SU-DHL-6 (cell line): Measurements from ENCODE around the gene MXI1.
"Not testable (repeated sequence)": the region's sequence is repeated elsewhere in the genome, so short reads cannot be mapped to it uniquely, and the experiment has no call there.

Source experiments
- H2AFZ ChIP-seq: fragments of 200-600 bp; sonication (generic); 2 replicates; pipeline ENCODE4 v1.6.1; 2014; ENCODE audit warnings: low read depth, mild to moderate bottlenecking, moderate library complexity, mixed read lengths, antibody characterized with exemption, low read length; ENCODE audit not compliant: severe bottlenecking
- H3F3A ChIP-seq: fragments of 200-600 bp; shearing (Covaris generic); 2 replicates; pipeline ENCODE4 v1.6.0; 2016; ENCODE audit warnings: antibody characterized with exemption, mild to moderate bottlenecking; ENCODE audit not compliant: insufficient read depth
- H3K27ac ChIP-seq: fragments of 200-600 bp; sonication (generic); 2 replicates; pipeline ENCODE4 v1.5.1; 2016; ENCODE audit warnings: low read depth, mild to moderate bottlenecking, low read length, moderate library complexity, mixed read lengths
- H3K27me3 ChIP-seq: fragments of 200-600 bp; sonication (generic), shearing (Covaris generic); 2 replicates; pipeline ENCODE4 v1.6.0; 2014; ENCODE audit warnings: mild to moderate bottlenecking, low read length
- H3K36me3 ChIP-seq: fragments of 200-600 bp; sonication (generic); 2 replicates; pipeline ENCODE4 v1.6.1; 2014; ENCODE audit warnings: mild to moderate bottlenecking, low read length, mixed read lengths
- H3K4me2 ChIP-seq: fragments of 300-600, 200-600 bp; shearing (Covaris generic), sonication (generic); 2 replicates; pipeline ENCODE4 v1.6.0; 2014; ENCODE audit warnings: low read length, low read depth, mild to moderate bottlenecking; ENCODE audit not compliant: poor library complexity, severe bottlenecking
- H3K4me3 ChIP-seq: fragments of 200-600 bp; sonication (generic); 2 replicates; pipeline ENCODE4 v1.5.1; 2014; ENCODE audit warnings: antibody characterized with exemption, low read length, mild to moderate bottlenecking, mixed read lengths; ENCODE audit not compliant: insufficient read depth, poor library complexity, severe bottlenecking
- H3K79me2 ChIP-seq: fragments of 200-600 bp; sonication (generic); 2 replicates; pipeline ENCODE4 v1.6.1; 2014; ENCODE audit warnings: mild to moderate bottlenecking, low read length, moderate library complexity; ENCODE audit not compliant: insufficient read depth
- H3K9ac ChIP-seq: fragments of 200-600 bp; sonication (generic); 2 replicates; pipeline ENCODE4 v1.7.0; 2014; ENCODE audit warnings: mild to moderate bottlenecking, low read length
- H3K9me2 ChIP-seq: fragments of 200-600 bp; sonication (generic); replicated peaks from 2 replicates; pipeline ENCODE4 v1.6.1; 2014; ENCODE audit warnings: low read length; ENCODE audit not compliant: insufficient read depth
- H3K9me3 ChIP-seq: fragments of 200-600 bp; sonication (generic); 2 replicates; pipeline ENCODE4 v1.6.1; 2014; ENCODE audit warnings: low read length, mixed read lengths; ENCODE audit not compliant: insufficient read depth
- H4K20me1 ChIP-seq: fragments of 200-600 bp; sonication (generic); 2 replicates; pipeline ENCODE4 v1.6.1; 2014; ENCODE audit warnings: low read depth, mild to moderate bottlenecking, antibody characterized with exemption, low read length, moderate library complexity, mixed read lengths
- EZH2phosphoT487 ChIP-seq: fragments of 200-600 bp; sonication (generic), shearing (Covaris generic); conservative IDR thresholded peaks from 2 replicates; pipeline ENCODE4 v1.6.1; 2018; ENCODE audit warnings: mild to moderate bottlenecking, antibody characterized with exemption, low read length, moderate library complexity, mixed read lengths
- TF ChIP-seq, protein P1 (sequence below): fragments of 200-600 bp; sonication (generic); IDR thresholded peaks from one replicate; pipeline ENCODE4 v1.5.1; 2017; ENCODE audit warnings: antibody characterized with exemption, mild to moderate bottlenecking, low read length, moderate library complexity; ENCODE audit not compliant: insufficient read depth, poor library complexity, severe bottlenecking

The MXI1 gene

DNA sequence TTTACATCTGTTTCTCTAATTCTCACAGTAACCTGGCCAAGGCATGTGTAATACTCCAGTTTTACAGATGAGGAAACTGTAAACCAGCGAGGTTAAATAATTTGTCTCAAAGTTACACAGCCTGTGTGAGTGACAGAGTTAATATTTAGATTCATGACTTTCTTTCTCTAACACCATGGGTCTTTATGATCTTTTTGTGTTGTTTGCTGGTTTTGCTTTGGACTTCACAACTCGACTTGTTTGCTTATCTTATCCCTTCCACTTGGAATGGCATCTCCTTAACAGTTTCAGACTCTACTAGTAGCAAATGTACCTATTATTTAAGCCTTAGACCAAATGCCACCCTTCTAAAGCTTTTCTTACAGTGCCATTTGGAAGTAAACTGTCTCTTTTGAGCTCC lies 34.4 kb downstream of the MXI1 start:
- Histone ChIP-seq H3F3A (no peaks in the 10 kb centered on the region), H3K9me3 (no peaks in the 10 kb centered on the region), H3K36me3 (peaks cover 3% of the 10 kb centered on the region; the same call in 1 of the 2 replicates), H3K4me3 (no peak overlapping the region), H3K9me2 (no peaks in the 10 kb centered on the region), H2AFZ (no peak overlapping the region), H3K27me3 (no peaks in the 10 kb centered on the region), H3K4me2 (no peak overlapping the region), H3K27ac (no peak overlapping the region), H4K20me1 (0 out of 2 replicates have a peak, but pooled peaks cover 6% of the 10 kb centered on the region), H3K9ac (no peak overlapping the region), H3K79me2 (no peaks in the 10 kb centered on the region)
- TF ChIP-seq EZH2phosphoT487 = no peak
- TF ChIP-seq, protein P1, sequence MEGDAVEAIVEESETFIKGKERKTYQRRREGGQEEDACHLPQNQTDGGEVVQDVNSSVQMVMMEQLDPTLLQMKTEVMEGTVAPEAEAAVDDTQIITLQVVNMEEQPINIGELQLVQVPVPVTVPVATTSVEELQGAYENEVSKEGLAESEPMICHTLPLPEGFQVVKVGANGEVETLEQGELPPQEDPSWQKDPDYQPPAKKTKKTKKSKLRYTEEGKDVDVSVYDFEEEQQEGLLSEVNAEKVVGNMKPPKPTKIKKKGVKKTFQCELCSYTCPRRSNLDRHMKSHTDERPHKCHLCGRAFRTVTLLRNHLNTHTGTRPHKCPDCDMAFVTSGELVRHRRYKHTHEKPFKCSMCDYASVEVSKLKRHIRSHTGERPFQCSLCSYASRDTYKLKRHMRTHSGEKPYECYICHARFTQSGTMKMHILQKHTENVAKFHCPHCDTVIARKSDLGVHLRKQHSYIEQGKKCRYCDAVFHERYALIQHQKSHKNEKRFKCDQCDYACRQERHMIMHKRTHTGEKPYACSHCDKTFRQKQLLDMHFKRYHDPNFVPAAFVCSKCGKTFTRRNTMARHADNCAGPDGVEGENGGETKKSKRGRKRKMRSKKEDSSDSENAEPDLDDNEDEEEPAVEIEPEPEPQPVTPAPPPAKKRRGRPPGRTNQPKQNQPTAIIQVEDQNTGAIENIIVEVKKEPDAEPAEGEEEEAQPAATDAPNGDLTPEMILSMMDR = no peak

DNA sequence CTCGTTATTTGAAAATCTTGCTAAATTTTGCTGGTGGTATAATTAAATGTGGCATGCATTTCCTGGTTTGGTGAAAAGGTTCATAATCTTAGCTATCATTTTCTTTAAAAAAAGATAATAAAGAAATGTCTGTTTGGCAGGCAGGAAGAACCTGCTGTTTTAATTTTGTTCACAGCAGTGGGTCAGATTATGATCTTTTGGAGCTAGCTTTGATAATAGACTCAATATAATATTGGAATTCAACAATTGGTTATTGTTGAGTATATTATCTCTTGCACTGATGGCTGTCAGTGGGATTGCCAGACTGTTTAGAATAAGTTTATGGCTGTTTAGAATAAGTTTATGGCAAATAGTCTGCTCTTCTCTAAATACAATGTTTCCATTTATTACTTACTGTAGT lies 35.1 kb downstream of the MXI1 start:
- H4K20me1 ChIP-seq = 0 out of 2 replicates have a peak, but pooled peaks cover 6% of the 10 kb centered on the region
- peaks cover 3% of the 10 kb centered on the region; the same call in 1 of the 2 replicates for H3K36me3 ChIP-seq
- TF ChIP-seq, protein P1 = no peak
- no peak for TF ChIP-seq EZH2phosphoT487

DNA sequence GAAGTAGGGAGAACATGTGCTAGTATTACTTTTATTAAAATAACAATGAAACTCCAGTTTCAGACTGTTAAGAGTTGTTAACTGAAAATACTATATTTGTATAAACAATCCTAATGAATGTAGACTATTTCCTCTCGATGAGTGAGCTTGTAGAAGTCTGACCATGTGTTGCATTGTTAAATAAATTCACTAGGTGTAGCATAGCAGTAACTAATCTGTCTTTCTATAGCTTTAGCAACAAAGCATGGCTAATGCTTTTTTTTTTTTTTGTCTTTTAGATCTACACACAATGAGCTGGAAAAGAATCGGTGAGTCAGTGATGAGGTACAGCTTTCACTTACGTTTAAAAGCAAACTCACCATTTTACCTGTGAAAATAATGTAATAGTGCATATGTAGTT lies 37.1 kb downstream of the MXI1 start:
- Histone ChIP-seq H4K20me1 (0 out of 2 replicates have a peak, but pooled peaks cover 6% of the 10 kb centered on the region), H3K36me3 (peaks cover 3% of the 10 kb centered on the region; the same call in 1 of the 2 replicates), H2AFZ (no peak overlapping the region), H3K9me2 (no peaks in the 10 kb centered on the region), H3K27me3 (no peaks in the 10 kb centered on the region), H3K9ac (no peak overlapping the region), H3K4me2 (no peak overlapping the region), H3F3A (no peaks in the 10 kb centered on the region), H3K4me3 (no peak overlapping the region), H3K9me3 (no peaks in the 10 kb centered on the region), H3K79me2 (no peaks in the 10 kb centered on the region), H3K27ac (no peak overlapping the region)
- TF ChIP-seq, protein P1 = no peak
- TF ChIP-seq EZH2phosphoT487 = no peak

More for the DNA sequence above, 35.1 kb downstream of the MXI1 start:
- Histone ChIP-seq H3K27ac (no peak overlapping the region), H3K9ac (no peak overlapping the region), H3K4me2 (no peak overlapping the region), H3K27me3 (no peaks in the 10 kb centered on the region), H2AFZ (no peak overlapping the region), H3K79me2 (no peaks in the 10 kb centered on the region), H3K9me3 (no peaks in the 10 kb centered on the region), H3K9me2 (no peaks in the 10 kb centered on the region), H3F3A (no peaks in the 10 kb centered on the region), H3K4me3 (no peak overlapping the region)

DNA sequence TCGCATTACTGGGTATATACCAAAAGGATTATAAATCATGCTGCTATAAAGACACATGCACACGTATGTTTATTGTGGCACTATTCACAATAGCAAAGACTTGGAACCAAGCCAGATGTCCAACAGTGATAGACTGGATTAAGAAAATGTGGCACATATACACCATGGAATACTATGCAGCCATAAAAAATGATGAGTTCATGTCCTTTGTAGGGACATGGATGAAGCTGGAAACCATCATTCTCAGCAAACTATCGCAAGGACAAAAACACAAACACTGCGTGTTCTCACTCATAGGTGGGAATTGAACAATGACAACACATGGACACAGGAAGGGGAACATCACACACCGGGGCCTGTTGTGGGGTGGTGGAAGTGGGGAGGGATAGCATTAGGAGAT lies 40.4 kb downstream of the MXI1 start:
- H4K20me1 ChIP-seq, H3K9me2 ChIP-seq, H3K4me3 ChIP-seq, H3K9ac ChIP-seq, H3F3A ChIP-seq, H3K9me3 ChIP-seq, H3K27me3 ChIP-seq, H3K4me2 ChIP-seq, H2AFZ ChIP-seq, H3K79me2 ChIP-seq, H3K36me3 ChIP-seq, H3K27ac ChIP-seq: not testable (repeated sequence)

DNA sequence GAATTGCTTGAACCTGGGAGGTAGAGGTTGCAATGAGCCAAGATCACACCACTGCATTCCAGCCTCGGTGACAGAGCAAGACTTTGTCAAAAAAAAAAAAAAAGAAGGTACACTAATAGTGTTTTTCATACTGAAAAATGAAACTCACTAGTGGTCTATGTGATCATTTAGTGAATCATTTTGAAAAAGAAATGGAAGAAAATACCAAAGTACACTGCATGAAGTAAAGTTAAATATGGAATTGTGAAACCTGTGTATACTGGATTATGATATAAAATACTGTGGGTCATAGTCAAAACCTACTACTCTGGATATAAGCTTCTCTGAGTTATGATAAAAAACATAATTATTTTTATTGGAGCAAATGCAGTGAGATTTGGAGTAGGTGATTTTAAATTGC lies 42.1 kb downstream of the MXI1 start:
- not testable (repeated sequence) for H3K9ac ChIP-seq, H3K4me2 ChIP-seq, H3K27me3 ChIP-seq, H3K4me3 ChIP-seq, H3K79me2 ChIP-seq, H3K9me3 ChIP-seq, H3K27ac ChIP-seq, H3K36me3 ChIP-seq, H3K9me2 ChIP-seq, H2AFZ ChIP-seq, H3F3A ChIP-seq, H4K20me1 ChIP-seq

DNA sequence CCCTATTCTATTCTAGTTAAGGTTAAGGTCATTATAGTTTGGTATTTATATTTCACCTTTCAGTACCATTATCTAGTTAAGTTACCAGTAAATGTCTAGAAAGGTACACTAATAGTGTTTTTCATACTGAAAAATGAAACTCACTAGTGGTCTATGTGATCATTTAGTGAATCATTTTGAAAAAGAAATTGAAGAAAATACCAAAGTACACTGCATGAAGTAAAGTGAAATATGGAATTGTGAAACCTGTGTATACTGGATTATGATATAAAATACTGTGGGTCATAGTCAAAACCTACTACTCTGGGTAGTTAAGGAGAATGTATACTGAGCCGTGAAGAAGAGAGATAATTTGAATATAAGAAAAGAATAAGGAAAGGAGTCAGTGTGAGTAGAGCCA lies 44.0 kb downstream of the MXI1 start:
- H3K9ac ChIP-seq, H4K20me1 ChIP-seq, H3F3A ChIP-seq, H3K9me2 ChIP-seq, H3K79me2 ChIP-seq, H3K4me3 ChIP-seq, H3K36me3 ChIP-seq, H3K9me3 ChIP-seq, H3K27ac ChIP-seq, H3K27me3 ChIP-seq, H2AFZ ChIP-seq, H3K4me2 ChIP-seq: not testable (repeated sequence)
